CD4-positive, CD25-positive, alpha-beta regulatory T cell (primary cell): ENCODE measurements around the gene NPIPA5. TPM values are rescaled to one million over a fixed set of nuclear protein-coding genes. Genes with fewer than 3 reads are reported as not detected.
A peak's percentile ranks its signal among the peaks of the same experiment; 100 is the strongest.
"Not testable (repeated sequence)": the region's sequence is repeated elsewhere in the genome, so short reads cannot be mapped to it uniquely, and the experiment has no call there.

Source experiments
- ATAC-seq, 2 donors: fragments of 150-1000 bp; cut with Tn5 transposase; one replicate each; pipeline ENCODE4 v1.10.0; 2021; ENCODE audit warnings: low read depth in 2 of 2, moderate number of reproducible peaks in 2 of 2, moderate library complexity in 1 of 2
- DNase-seq, 3 donors: peaks; one replicate each; pipeline versions ENCODE4 v3.0.0 to v3.0.0-alpha.2; 2012 to 2022; ENCODE audit warnings: mixed read lengths in 1 of 3
- H3K27ac ChIP-seq: one replicate; pipeline ENCODE4 v1.7.0; 2013; ENCODE audit warnings: mild to moderate bottlenecking, low read length; ENCODE audit not compliant: insufficient read depth, poor library complexity, severe bottlenecking
- H3K27me3 ChIP-seq: one replicate; pipeline ENCODE4 v1.7.0; 2013; ENCODE audit warnings: low read length; ENCODE audit not compliant: control insufficient read depth, insufficient read depth
- H3K36me3 ChIP-seq: one replicate; pipeline ENCODE4 v1.7.0; 2013; ENCODE audit warnings: mild to moderate bottlenecking, low read length, moderate library complexity; ENCODE audit not compliant: control insufficient read depth, insufficient read depth
- H3K4me1 ChIP-seq: 2 replicates; pipeline ENCODE4 v1.7.0; 2013; ENCODE audit warnings: mild to moderate bottlenecking, low read length; ENCODE audit not compliant: insufficient read depth, control insufficient read depth, poor library complexity, severe bottlenecking
- H3K4me3 ChIP-seq: one replicate; pipeline ENCODE4 v1.7.0; 2013; ENCODE audit warnings: low read depth, mild to moderate bottlenecking, low read length, moderate library complexity
- H3K9me3 ChIP-seq, 2 experiments: 1 replicate in 1 of 2; 2 replicates in 1 of 2; pipeline ENCODE4 v1.7.0; 2013; ENCODE audit warnings: low read length in 2 of 2, mild to moderate bottlenecking in 1 of 2, moderate library complexity in 1 of 2; ENCODE audit not compliant: control insufficient read depth in 2 of 2
- H3K27ac Mint-ChIP-seq, 3 donors: one replicate each; pipeline ENCODE4 v1.8.0; 2020 to 2022; ENCODE audit warnings: mild to moderate bottlenecking in 3 of 3, mixed read lengths in 3 of 3, moderate library complexity in 2 of 3
- H3K27me3 Mint-ChIP-seq: one replicate; pipeline ENCODE4 v1.8.0; 2022; ENCODE audit warnings: mild to moderate bottlenecking, mixed read lengths
- H3K36me3 Mint-ChIP-seq: one replicate; pipeline ENCODE4 v1.8.0; 2020; ENCODE audit warnings: mixed read lengths
- H3K4me1 Mint-ChIP-seq, 4 donors: one replicate each; pipeline ENCODE4 v1.8.0; 2020 to 2022; ENCODE audit warnings: mixed read lengths in 4 of 4, mild to moderate bottlenecking in 1 of 4
- H3K4me3 Mint-ChIP-seq, 4 donors: one replicate each; pipeline ENCODE4 v1.8.0; 2020 to 2022; ENCODE audit warnings: mild to moderate bottlenecking in 4 of 4, mixed read lengths in 4 of 4, moderate library complexity in 3 of 4
- H3K9me3 Mint-ChIP-seq, 7 donors: one replicate each; pipeline ENCODE4 v1.8.0; 2020 to 2022; ENCODE audit warnings: mixed read lengths in 7 of 7, mild to moderate bottlenecking in 3 of 7, moderate library complexity in 2 of 7
- polyA plus RNA-seq, 4 donors: library from polyadenylated mRNA; unstranded; fragments of 300-500 nt; fragmentation: Illumina TruSeq; gene quantifications; one replicate each; pipeline ENCODE4 v1.2.3, GENCODE V29; 2021
- total RNA-seq: library from RNA; stranded (reverse); gene quantifications from one replicate; pipeline ENCODE4 v1.2.3, GENCODE V29; 2022

Gene NPIPA5
- total RNA-seq: 7.1 TPM
- under 1 TPM; 0.29 to 0.90 (median 0.48) TPM for polyA plus RNA-seq

GRCh38 chr16:15378194-15378593 is at the start of gene NPIPA5:
Gene NPIPA5, minus strand, starts transcription at chr16:15378294. Its CDS starts 0 bp downstream, at chr16:15378294.
- not testable (repeated sequence) for H3K9me3 ChIP-seq, ATAC-seq, H3K36me3 ChIP-seq, H3K27me3 ChIP-seq, H3K36me3 Mint-ChIP-seq, H3K27ac Mint-ChIP-seq, H3K9me3 Mint-ChIP-seq, H3K4me3 ChIP-seq, H3K27me3 Mint-ChIP-seq, H3K4me1 Mint-ChIP-seq, H3K27ac ChIP-seq, H3K4me3 Mint-ChIP-seq, DNase-seq, H3K4me1 ChIP-seq

- Histone ChIP-seq H3K9me3 (no peaks in the 10 kb centered on the region), H3K27me3 (peaks cover 3% of the 10 kb centered on the region), H3K27ac (no peak overlapping the region), H3K4me1 (no peaks in the 10 kb centered on the region), H3K36me3 (no peaks in the 10 kb centered on the region), H3K4me3 (no peak overlapping the region)
- Mint-ChIP-seq H3K27ac (peak overlapping the region in 1 of 3 donors; percentile 88), H3K9me3 (peaks cover 0 to 1% (median 0%) of the 10 kb centered on the region in 7 donors), H3K4me3 (no peak overlapping the region), H3K36me3 (no peaks in the 10 kb centered on the region), H3K27me3 (peaks cover 15% of the 10 kb centered on the region), H3K4me1 (no peaks in the 10 kb centered on the region)
- ATAC-seq (peak in 1 of 2 donors; percentile 56), DNase-seq (peak; percentile 18 to 68 (median 40))
Measured at GRCh38 chr16:15427648-15428239, 49.6 kb upstream of the NPIPA5 start.

GRCh38 chr16:15426796-15427195 is 48.7 kb upstream of the NPIPA5 start:
- Mint-ChIP-seq H3K36me3 (no peaks in the 10 kb centered on the region), H3K4me1 (no peaks in the 10 kb centered on the region), H3K4me3 (no peak overlapping the region), H3K27me3 (peaks cover 12% of the 10 kb centered on the region), H3K27ac (no peak overlapping the region), H3K9me3 (peaks cover 0 to 1% (median 0%) of the 10 kb centered on the region in 7 donors)
- no peaks in the 10 kb centered on the region for H3K4me1 ChIP-seq
- H3K9me3 ChIP-seq: no peaks in the 10 kb centered on the region
- ATAC-seq: no peak
- H3K4me3 ChIP-seq: no peak overlapping the region
- no peak overlapping the region for H3K27ac ChIP-seq
- no peaks in the 10 kb centered on the region for H3K36me3 ChIP-seq
- DNase-seq: no peak
- H3K27me3 ChIP-seq: peaks cover 3% of the 10 kb centered on the region

- Histone ChIP-seq H3K27ac (no peak overlapping the region), H3K4me3 (no peak overlapping the region)
- H3K27ac Mint-ChIP-seq: peak overlapping the region in 1 of 3 donors; percentile 33
Measured at GRCh38 chr16:15425861-15426260, 47.8 kb upstream of the NPIPA5 start.

GRCh38 chr16:15422222-15422621 is 44.1 kb upstream of the NPIPA5 start:
- no peak overlapping the region for H3K4me3 Mint-ChIP-seq
- no peak for ATAC-seq

More at GRCh38 chr16:15425861-15426260, 47.8 kb upstream of the NPIPA5 start:
- Mint-ChIP-seq H3K36me3 (no peaks in the 10 kb centered on the region), H3K4me3 (no peak overlapping the region), H3K9me3 (peaks cover 0 to 1% (median 0%) of the 10 kb centered on the region in 7 donors), H3K4me1 (no peaks in the 10 kb centered on the region), H3K27me3 (peaks cover 16% of the 10 kb centered on the region)
- H3K36me3 ChIP-seq: no peaks in the 10 kb centered on the region
- no peak for ATAC-seq
- DNase-seq: no peak
- no peaks in the 10 kb centered on the region for H3K9me3 ChIP-seq
- H3K4me1 ChIP-seq: no peaks in the 10 kb centered on the region
- peaks cover 3% of the 10 kb centered on the region for H3K27me3 ChIP-seq

GRCh38 chr16:15421696-15422095 is 43.6 kb upstream of the NPIPA5 start:
- H3K27me3 Mint-ChIP-seq: peaks cover 28% of the 10 kb centered on the region
- DNase-seq, H3K27me3 ChIP-seq, H3K4me3 ChIP-seq, H3K9me3 ChIP-seq, H3K27ac Mint-ChIP-seq, H3K4me1 Mint-ChIP-seq, H3K4me1 ChIP-seq, ATAC-seq, H3K9me3 Mint-ChIP-seq, H3K36me3 Mint-ChIP-seq, H3K36me3 ChIP-seq, H3K27ac ChIP-seq, H3K4me3 Mint-ChIP-seq: not testable (repeated sequence)

More at GRCh38 chr16:15422222-15422621, 44.1 kb upstream of the NPIPA5 start:
- H3K36me3 Mint-ChIP-seq: no peaks in the 10 kb centered on the region
- H3K36me3 ChIP-seq: no peaks in the 10 kb centered on the region
- H3K27ac ChIP-seq: no peak overlapping the region
- H3K9me3 Mint-ChIP-seq: peaks cover 0 to 3% (median 0%) of the 10 kb centered on the region in 7 donors
- no peak overlapping the region for H3K27ac Mint-ChIP-seq
- H3K4me1 Mint-ChIP-seq: no peaks in the 10 kb centered on the region
- no peaks in the 10 kb centered on the region for H3K9me3 ChIP-seq
- H3K4me3 ChIP-seq: no peak overlapping the region
- no peaks in the 10 kb centered on the region for H3K4me1 ChIP-seq
- peaks cover 3% of the 10 kb centered on the region for H3K27me3 ChIP-seq
- peaks cover 28% of the 10 kb centered on the region for H3K27me3 Mint-ChIP-seq
- DNase-seq: no peak

GRCh38 chr16:15418206-15418605 is 40.1 kb upstream of the NPIPA5 start:
- Mint-ChIP-seq H3K36me3 (no peaks in the 10 kb centered on the region), H3K4me3 (no peak overlapping the region), H3K27ac (no peak overlapping the region), H3K27me3 (peaks cover 16% of the 10 kb centered on the region), H3K9me3 (peaks cover 0 to 2% (median 0%) of the 10 kb centered on the region in 7 donors), H3K4me1 (no peaks in the 10 kb centered on the region)
- Histone ChIP-seq H3K4me1 (no peaks in the 10 kb centered on the region), H3K9me3 (no peaks in the 10 kb centered on the region), H3K27ac (no peak overlapping the region), H3K27me3 (no peaks in the 10 kb centered on the region), H3K36me3 (no peaks in the 10 kb centered on the region), H3K4me3 (no peak overlapping the region)
- DNase-seq: no peak
- ATAC-seq: no peak

GRCh38 chr16:15417197-15417596 is 39.1 kb upstream of the NPIPA5 start:
- ATAC-seq (no peak), DNase-seq (no peak)
- no peaks in the 10 kb centered on the region for H3K9me3 ChIP-seq
- H3K36me3 ChIP-seq: no peaks in the 10 kb centered on the region
- no peak overlapping the region for H3K4me3 Mint-ChIP-seq
- H3K27me3 ChIP-seq: no peaks in the 10 kb centered on the region
- H3K27me3 Mint-ChIP-seq: peaks cover 16% of the 10 kb centered on the region
- H3K36me3 Mint-ChIP-seq: no peaks in the 10 kb centered on the region
- no peaks in the 10 kb centered on the region for H3K4me1 Mint-ChIP-seq
- H3K27ac Mint-ChIP-seq: no peak overlapping the region
- H3K4me1 ChIP-seq: no peaks in the 10 kb centered on the region
- peaks cover 0 to 2% (median 0%) of the 10 kb centered on the region in 7 donors for H3K9me3 Mint-ChIP-seq
- no peak overlapping the region for H3K27ac ChIP-seq
- H3K4me3 ChIP-seq: no peak overlapping the region
